ENCODE data around the gene WNT11. TPM values are rescaled to one million over a fixed set of nuclear protein-coding genes. Genes with fewer than 3 reads are reported as not detected.

WNT11 gene
- total and polyA plus RNA-seq, 2 of the 13 experiments (the other 11 are each of a cell fraction or from before 2014, with no cell fraction given), result 0.34 to 0.66 TPM

GRCh38 chr11:76251576-76251975 lies 45.3 kb upstream of the WNT11 start:
- in situ Hi-C loops (cut with HindIII; ENCODE audit: extremely low pct_ligation_motif_present, low pct_unique_long_range_greater_than_20kb) (no loop called here), intact Hi-C loops (cut with micrococcal nuclease; ENCODE audit: unreplicated experiment) (no loop called here)
- Histone ChIP-seq H3K27ac (ENCODE audit: extremely low read length, insufficient read depth, low read length) (no peak overlapping the region), H4K20me1 (ENCODE audit: insufficient read depth, low read length) (no peaks in the 10 kb centered on the region), H3K9me3 (ENCODE audit: low read length) (no peaks in the 10 kb centered on the region), H3K79me2 (ENCODE audit: insufficient read depth, low read length) (no peaks in the 10 kb centered on the region), H2AFZ (ENCODE audit: low read length) (no peak overlapping the region), H3K9ac (ENCODE audit: insufficient read depth, low read depth, low read length) (no peak overlapping the region), H3K36me3 (replicated peaks in 1 of 2; ENCODE audit: control insufficient read depth in 1 of 2, insufficient read depth in 2 of 2, low read length in 2 of 2) (no peaks in the 10 kb centered on the region), H3K4me1 (ENCODE audit: insufficient read depth, low read length) (peaks cover 3% of the 10 kb centered on the region; the same call in 1 of the 2 replicates), H3K4me3 (replicated peaks in 1 of 3; ENCODE audit: insufficient read depth in 1 of 3, low read depth in 2 of 3, low read length in 3 of 3) (no peak overlapping the region), H3K27me3 (ENCODE audit: control insufficient read depth in 1 of 2, insufficient read depth in 2 of 2, low read length in 2 of 2) (peaks cover 4 to 39% of the 10 kb centered on the region in 2 experiments; a peak in 4 of 5 replicates), H3K4me2 (ENCODE audit: low read depth, low read length) (no peak overlapping the region)
- FAIRE-seq, result no peak
- TF ChIP-seq ZFP1 (CRISPR knock-in tag; IDR thresholded peaks at IDR 0.05) (no peak), CEBPB (IDR thresholded peaks at IDR 0.05; ENCODE audit: borderline replicate concordance, low read depth, low read length) (peak; percentile 52; the same call in 1 of the 2 replicates)
- ChIA-PET POLR2A (no interaction called here), CTCF (ENCODE audit: low intra/inter-chr PET ratio, low total read pairs) (no interaction called here)
- BruUV-seq (replicated peaks), result no TSS peak
- 0% methylated on average over 2 of the region's 2 CpGs for WGBS (ENCODE audit: low lambda C conversion rate)
- no peak for ATAC-seq
- no peak for DNase-seq (ENCODE audit: low spot score)

- no peak overlapping the region for H3K9ac ChIP-seq (ENCODE audit: insufficient read depth, low read depth, low read length)
- no TSS peak for BruUV-seq (replicated peaks)
- DNase-seq (ENCODE audit: low spot score) (no peak), FAIRE-seq (no peak), ATAC-seq (no peak)
- no peak overlapping the region for H2AFZ ChIP-seq (ENCODE audit: low read length)
- no peak overlapping the region for H3K4me2 ChIP-seq (ENCODE audit: low read depth, low read length)
- no peaks in the 10 kb centered on the region for H4K20me1 ChIP-seq (ENCODE audit: insufficient read depth, low read length)
- H3K4me1 ChIP-seq (ENCODE audit: insufficient read depth, low read length), result no peaks in the 10 kb centered on the region
- CTCF ChIA-PET (ENCODE audit: low intra/inter-chr PET ratio, low total read pairs), result no interaction called here
- no peaks in the 10 kb centered on the region for H3K79me2 ChIP-seq (ENCODE audit: insufficient read depth, low read length)
- WGBS (ENCODE audit: low lambda C conversion rate), result no CpG with 5 or more reads among the region's 3 CpGs
- no peaks in the 10 kb centered on the region for H3K36me3 ChIP-seq (replicated peaks in 1 of 2; ENCODE audit: control insufficient read depth in 1 of 2, insufficient read depth in 2 of 2, low read length in 2 of 2)
- no peak overlapping the region for H3K4me3 ChIP-seq (replicated peaks in 1 of 3; ENCODE audit: insufficient read depth in 1 of 3, low read depth in 2 of 3, low read length in 3 of 3)
- intact Hi-C loops (cut with micrococcal nuclease; ENCODE audit: unreplicated experiment), result no loop called here
- POLR2A ChIA-PET, result no interaction called here
- no peak overlapping the region for H3K27ac ChIP-seq (ENCODE audit: extremely low read length, insufficient read depth, low read length)
- peaks cover 4 to 38% of the 10 kb centered on the region in 2 experiments; a peak in 3 of 5 replicates for H3K27me3 ChIP-seq (ENCODE audit: control insufficient read depth in 1 of 2, insufficient read depth in 2 of 2, low read length in 2 of 2)
- no peaks in the 10 kb centered on the region for H3K9me3 ChIP-seq (ENCODE audit: low read length)
- in situ Hi-C loops (cut with HindIII; ENCODE audit: extremely low pct_ligation_motif_present, low pct_unique_long_range_greater_than_20kb), result no loop called here
- TF ChIP-seq ZNF761 (CRISPR knock-in tag; conservative IDR thresholded peaks at IDR 0.05) (no peak), SAFB2 (CRISPR knock-in tag; IDR thresholded peaks at IDR 0.05; ENCODE audit: borderline replicate concordance, low read depth) (no peak), ZFAT (CRISPR knock-in tag; conservative IDR thresholded peaks at IDR 0.05) (no peak), ZBTB21 (CRISPR knock-in tag; IDR thresholded peaks at IDR 0.05) (no peak), MTF1 (CRISPR knock-in tag; IDR thresholded peaks at IDR 0.05) (no peak), HDAC2 (CRISPR knock-in tag; IDR thresholded peaks at IDR 0.05) (no peak), ZNF720 (CRISPR knock-in tag; IDR thresholded peaks at IDR 0.05) (no peak), HIVEP1 (CRISPR knock-in tag; IDR thresholded peaks at IDR 0.05) (no peak)
- TF ChIP-seq, protein P1, sequence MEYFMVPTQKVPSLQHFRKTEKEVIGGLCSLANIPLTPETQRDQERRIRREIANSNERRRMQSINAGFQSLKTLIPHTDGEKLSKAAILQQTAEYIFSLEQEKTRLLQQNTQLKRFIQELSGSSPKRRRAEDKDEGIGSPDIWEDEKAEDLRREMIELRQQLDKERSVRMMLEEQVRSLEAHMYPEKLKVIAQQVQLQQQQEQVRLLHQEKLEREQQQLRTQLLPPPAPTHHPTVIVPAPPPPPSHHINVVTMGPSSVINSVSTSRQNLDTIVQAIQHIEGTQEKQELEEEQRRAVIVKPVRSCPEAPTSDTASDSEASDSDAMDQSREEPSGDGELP (IDR thresholded peaks at IDR 0.05; ENCODE audit: borderline replicate concordance, low read depth), result no peak
- TF ChIP-seq, protein P2, sequence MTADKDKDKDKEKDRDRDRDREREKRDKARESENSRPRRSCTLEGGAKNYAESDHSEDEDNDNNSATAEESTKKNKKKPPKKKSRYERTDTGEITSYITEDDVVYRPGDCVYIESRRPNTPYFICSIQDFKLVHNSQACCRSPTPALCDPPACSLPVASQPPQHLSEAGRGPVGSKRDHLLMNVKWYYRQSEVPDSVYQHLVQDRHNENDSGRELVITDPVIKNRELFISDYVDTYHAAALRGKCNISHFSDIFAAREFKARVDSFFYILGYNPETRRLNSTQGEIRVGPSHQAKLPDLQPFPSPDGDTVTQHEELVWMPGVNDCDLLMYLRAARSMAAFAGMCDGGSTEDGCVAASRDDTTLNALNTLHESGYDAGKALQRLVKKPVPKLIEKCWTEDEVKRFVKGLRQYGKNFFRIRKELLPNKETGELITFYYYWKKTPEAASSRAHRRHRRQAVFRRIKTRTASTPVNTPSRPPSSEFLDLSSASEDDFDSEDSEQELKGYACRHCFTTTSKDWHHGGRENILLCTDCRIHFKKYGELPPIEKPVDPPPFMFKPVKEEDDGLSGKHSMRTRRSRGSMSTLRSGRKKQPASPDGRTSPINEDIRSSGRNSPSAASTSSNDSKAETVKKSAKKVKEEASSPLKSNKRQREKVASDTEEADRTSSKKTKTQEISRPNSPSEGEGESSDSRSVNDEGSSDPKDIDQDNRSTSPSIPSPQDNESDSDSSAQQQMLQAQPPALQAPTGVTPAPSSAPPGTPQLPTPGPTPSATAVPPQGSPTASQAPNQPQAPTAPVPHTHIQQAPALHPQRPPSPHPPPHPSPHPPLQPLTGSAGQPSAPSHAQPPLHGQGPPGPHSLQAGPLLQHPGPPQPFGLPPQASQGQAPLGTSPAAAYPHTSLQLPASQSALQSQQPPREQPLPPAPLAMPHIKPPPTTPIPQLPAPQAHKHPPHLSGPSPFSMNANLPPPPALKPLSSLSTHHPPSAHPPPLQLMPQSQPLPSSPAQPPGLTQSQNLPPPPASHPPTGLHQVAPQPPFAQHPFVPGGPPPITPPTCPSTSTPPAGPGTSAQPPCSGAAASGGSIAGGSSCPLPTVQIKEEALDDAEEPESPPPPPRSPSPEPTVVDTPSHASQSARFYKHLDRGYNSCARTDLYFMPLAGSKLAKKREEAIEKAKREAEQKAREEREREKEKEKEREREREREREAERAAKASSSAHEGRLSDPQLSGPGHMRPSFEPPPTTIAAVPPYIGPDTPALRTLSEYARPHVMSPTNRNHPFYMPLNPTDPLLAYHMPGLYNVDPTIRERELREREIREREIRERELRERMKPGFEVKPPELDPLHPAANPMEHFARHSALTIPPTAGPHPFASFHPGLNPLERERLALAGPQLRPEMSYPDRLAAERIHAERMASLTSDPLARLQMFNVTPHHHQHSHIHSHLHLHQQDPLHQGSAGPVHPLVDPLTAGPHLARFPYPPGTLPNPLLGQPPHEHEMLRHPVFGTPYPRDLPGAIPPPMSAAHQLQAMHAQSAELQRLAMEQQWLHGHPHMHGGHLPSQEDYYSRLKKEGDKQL (CRISPR knock-in tag; IDR thresholded peaks at IDR 0.05; ENCODE audit: low read depth), result no peak
- TF ChIP-seq, protein P3, sequence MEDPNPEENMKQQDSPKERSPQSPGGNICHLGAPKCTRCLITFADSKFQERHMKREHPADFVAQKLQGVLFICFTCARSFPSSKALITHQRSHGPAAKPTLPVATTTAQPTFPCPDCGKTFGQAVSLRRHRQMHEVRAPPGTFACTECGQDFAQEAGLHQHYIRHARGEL (CRISPR knock-in tag; IDR thresholded peaks at IDR 0.05), result no peak
Measured at GRCh38 chr11:76251226-76251575, 44.9 kb upstream of the WNT11 start.
